Mesendoderm (in vitro differentiated cells): ENCODE measurements around the gene RAB11A.

Source experiments
- DNase-seq: peaks from one replicate; pipeline ENCODE4 v3.0.0; 2013
- H2AK5ac ChIP-seq: 2 replicates; pipeline ENCODE4 v1.6.1; 2013; ENCODE audit warnings: low read length, inconsistent platforms
- H2BK120ac ChIP-seq: 2 replicates; pipeline ENCODE4 v1.6.1; 2013; ENCODE audit warnings: low read depth, mild to moderate bottlenecking, low read length, moderate library complexity, mixed read lengths
- H2BK15ac ChIP-seq: replicated peaks from 2 replicates; pipeline ENCODE4 v1.6.1; 2013; ENCODE audit warnings: low read depth, mild to moderate bottlenecking, moderate library complexity
- H2BK5ac ChIP-seq: 2 replicates; pipeline ENCODE4 v1.6.1; 2013; ENCODE audit warnings: low read length, inconsistent platforms
- H3K18ac ChIP-seq: 2 replicates; pipeline ENCODE4 v1.6.1; 2013; ENCODE audit warnings: mild to moderate bottlenecking, low read length, mixed read lengths
- H3K23ac ChIP-seq: one replicate; pipeline ENCODE4 v1.6.1; 2013; ENCODE audit warnings: low read length
- H3K27ac ChIP-seq: 2 replicates; pipeline ENCODE4 v1.5.1; 2013; ENCODE audit warnings: low read depth, mild to moderate bottlenecking, inconsistent platforms, low read length, moderate library complexity
- H3K27me3 ChIP-seq: 2 replicates; pipeline ENCODE4 v1.6.1; 2013; ENCODE audit warnings: low read length, control low read depth, mild to moderate bottlenecking, inconsistent platforms; ENCODE audit not compliant: insufficient read depth, poor library complexity
- H3K36me3 ChIP-seq: 2 replicates; pipeline ENCODE4 v1.6.1; 2013; ENCODE audit warnings: low read length, inconsistent platforms; ENCODE audit not compliant: control insufficient read depth, insufficient read depth
- H3K4ac ChIP-seq: one replicate; pipeline ENCODE4 v1.6.1; 2013; ENCODE audit warnings: low read depth, mild to moderate bottlenecking, low read length, moderate library complexity
- H3K4me1 ChIP-seq: 2 replicates; pipeline ENCODE4 v1.6.1; 2013; ENCODE audit warnings: low read depth, low read length, inconsistent platforms; ENCODE audit not compliant: control insufficient read depth
- H3K4me2 ChIP-seq: 2 replicates; pipeline ENCODE4 v1.6.1; 2013; ENCODE audit warnings: low read length
- H3K4me3 ChIP-seq: 2 replicates; pipeline ENCODE4 v1.5.1; 2013; ENCODE audit warnings: mild to moderate bottlenecking, low read length
- H3K56ac ChIP-seq: one replicate; pipeline ENCODE4 v1.6.1; 2013; ENCODE audit warnings: low read length
- H3K79me1 ChIP-seq: 2 replicates; pipeline ENCODE4 v1.6.1; 2013; ENCODE audit warnings: low read length, inconsistent platforms
- H3K79me2 ChIP-seq: 2 replicates; pipeline ENCODE4 v1.6.1; 2013; ENCODE audit warnings: mild to moderate bottlenecking, low read length; ENCODE audit not compliant: control insufficient read depth, insufficient read depth
- H3K9ac ChIP-seq: 2 replicates; pipeline ENCODE4 v1.6.1; 2013; ENCODE audit warnings: low read length, inconsistent platforms
- H4K5ac ChIP-seq: one replicate; pipeline ENCODE4 v1.6.1; 2013; ENCODE audit warnings: low read length
- H4K8ac ChIP-seq: one replicate; pipeline ENCODE4 v1.6.1; 2013; ENCODE audit warnings: low read depth, mild to moderate bottlenecking, control low read depth, low read length, moderate library complexity
- WGBS: extraction: QIAGEN DNeasy Blood & Tissue Kit; methylation state at CpG from one replicate; pipeline ENCODE4 v1.1.7; 2013; ENCODE audit warnings: low lambda C conversion rate, missing lambda C conversion rate; ENCODE audit not compliant: insufficient coverage; ENCODE audit errors: extremely low coverage; 5-methylcytosine and 5-hydroxymethylcytosine counted together

Gene RAB11A

DNA sequence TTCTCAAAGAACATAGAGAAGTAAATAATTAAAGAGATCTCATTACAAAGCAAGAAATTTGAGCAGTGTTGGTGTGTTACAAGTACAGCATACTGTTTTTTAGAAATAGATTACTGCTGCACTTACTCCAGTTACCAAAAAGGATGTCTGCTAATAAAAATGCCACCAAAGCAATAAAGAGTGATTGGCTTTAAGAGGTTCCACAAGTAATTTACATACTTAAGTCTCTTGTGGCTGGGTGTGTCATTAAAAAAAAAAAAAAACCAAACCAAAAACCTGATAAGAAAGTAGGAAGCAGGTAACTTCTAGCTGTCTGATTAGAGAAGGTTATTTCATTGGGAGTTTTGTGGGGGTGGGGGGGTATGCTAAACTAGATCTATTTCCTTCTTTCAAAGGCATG, 15.2 kb downstream of the RAB11A start:
- DNase-seq: no peak
- Histone ChIP-seq H3K79me1 (peaks cover 5% of the 10 kb centered on the region), H3K4me3 (no peak overlapping the region), H3K27me3 (no peaks in the 10 kb centered on the region), H3K56ac (no peak overlapping the region), H2AK5ac (no peak overlapping the region), H2BK15ac (no peak overlapping the region), H2BK120ac (no peak overlapping the region), H3K9ac (no peak overlapping the region), H2BK5ac (no peak overlapping the region), H3K27ac (no peak overlapping the region), H3K4ac (no peak overlapping the region), H3K36me3 (no peaks in the 10 kb centered on the region), H3K23ac (no peak overlapping the region), H4K5ac (no peak overlapping the region), H3K79me2 (no peaks in the 10 kb centered on the region), H4K8ac (no peak overlapping the region), H3K4me1 (no peaks in the 10 kb centered on the region), H3K4me2 (no peak overlapping the region), H3K18ac (no peak overlapping the region)

- Histone ChIP-seq H2BK5ac (no peak overlapping the region), H3K18ac (no peak overlapping the region), H3K27ac (no peak overlapping the region), H3K36me3 (no peaks in the 10 kb centered on the region), H4K5ac (no peak overlapping the region), H3K79me1 (peaks cover 5% of the 10 kb centered on the region), H2BK120ac (no peak overlapping the region), H3K79me2 (no peaks in the 10 kb centered on the region), H3K27me3 (no peaks in the 10 kb centered on the region), H3K4me1 (no peaks in the 10 kb centered on the region), H3K4ac (no peak overlapping the region), H3K4me3 (no peak overlapping the region), H2AK5ac (no peak overlapping the region), H3K56ac (no peak overlapping the region), H3K4me2 (no peak overlapping the region), H4K8ac (no peak overlapping the region), H3K23ac (no peak overlapping the region), H3K9ac (no peak overlapping the region), H2BK15ac (no peak overlapping the region)
- no CpG with 5 or more reads among the region's 4 CpGs for WGBS
- DNase-seq: no peak
These were observed 16.5 kb downstream of the RAB11A start for GRCh38 chr15:65885668-65886218.

DNA sequence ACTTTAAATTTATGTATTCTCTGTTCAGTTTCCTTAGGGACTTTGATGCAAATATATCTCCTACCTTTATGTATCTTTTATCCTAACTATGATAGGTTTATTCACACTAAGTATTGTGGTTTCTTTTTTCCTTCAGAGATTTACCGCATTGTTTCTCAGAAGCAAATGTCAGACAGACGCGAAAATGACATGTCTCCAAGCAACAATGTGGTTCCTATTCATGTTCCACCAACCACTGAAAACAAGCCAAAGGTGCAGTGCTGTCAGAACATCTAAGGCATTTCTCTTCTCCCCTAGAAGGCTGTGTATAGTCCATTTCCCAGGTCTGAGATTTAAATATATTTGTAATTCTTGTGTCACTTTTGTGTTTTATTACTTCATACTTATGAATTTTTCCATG, 18.3 kb downstream of the RAB11A start:
- Histone ChIP-seq H2BK120ac (no peak overlapping the region), H4K8ac (no peak overlapping the region), H3K4ac (no peak overlapping the region), H3K27ac (no peak overlapping the region), H3K18ac (no peak overlapping the region), H3K4me3 (no peak overlapping the region), H2BK15ac (no peak overlapping the region), H2AK5ac (no peak overlapping the region), H3K27me3 (no peaks in the 10 kb centered on the region), H3K79me1 (peaks cover 5% of the 10 kb centered on the region), H4K5ac (no peak overlapping the region), H3K79me2 (no peaks in the 10 kb centered on the region), H3K4me2 (no peak overlapping the region), H3K23ac (no peak overlapping the region), H3K4me1 (no peaks in the 10 kb centered on the region), H3K36me3 (no peaks in the 10 kb centered on the region), H3K9ac (no peak overlapping the region), H3K56ac (no peak overlapping the region), H2BK5ac (no peak overlapping the region)
- no CpG with 5 or more reads among the region's 3 CpGs for WGBS
- no peak for DNase-seq

GRCh38 chr15:65888981-65889380, 19.7 kb downstream of the RAB11A start:
- Histone ChIP-seq H4K8ac (no peak overlapping the region), H3K27ac (no peak overlapping the region), H3K79me2 (no peaks in the 10 kb centered on the region), H3K4ac (no peak overlapping the region), H2BK120ac (no peak overlapping the region), H3K79me1 (peaks cover 5% of the 10 kb centered on the region), H3K9ac (no peak overlapping the region), H2AK5ac (no peak overlapping the region), H4K5ac (no peak overlapping the region), H2BK5ac (no peak overlapping the region), H2BK15ac (no peak overlapping the region), H3K4me3 (no peak overlapping the region), H3K27me3 (no peaks in the 10 kb centered on the region), H3K4me1 (no peaks in the 10 kb centered on the region), H3K18ac (no peak overlapping the region), H3K36me3 (no peaks in the 10 kb centered on the region), H3K4me2 (no peak overlapping the region), H3K23ac (no peak overlapping the region), H3K56ac (no peak overlapping the region)
- no CpG with 5 or more reads among the region's 3 CpGs for WGBS
- no peak for DNase-seq

DNA sequence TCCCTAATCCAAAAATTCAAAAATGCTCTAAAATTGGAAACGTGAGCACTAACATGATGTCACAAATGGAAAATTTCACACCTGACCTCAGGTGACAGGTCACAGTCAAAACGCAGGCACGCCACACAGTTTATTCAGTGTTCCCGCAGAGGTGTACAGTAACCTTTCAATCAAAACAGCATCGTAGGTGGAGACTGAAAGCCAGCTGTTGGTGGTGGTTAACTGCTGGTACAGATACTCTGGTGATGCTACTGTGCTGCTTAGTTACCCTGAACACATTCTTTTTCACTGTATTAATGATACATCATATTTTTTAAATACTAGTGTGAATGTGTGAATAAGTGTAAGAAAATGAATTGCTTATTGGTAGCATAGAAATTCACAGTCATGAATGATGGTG, 23.8 kb downstream of the RAB11A start:
- H3K79me2 ChIP-seq: no peaks in the 10 kb centered on the region
- no peak overlapping the region for H3K4me3 ChIP-seq

DNA sequence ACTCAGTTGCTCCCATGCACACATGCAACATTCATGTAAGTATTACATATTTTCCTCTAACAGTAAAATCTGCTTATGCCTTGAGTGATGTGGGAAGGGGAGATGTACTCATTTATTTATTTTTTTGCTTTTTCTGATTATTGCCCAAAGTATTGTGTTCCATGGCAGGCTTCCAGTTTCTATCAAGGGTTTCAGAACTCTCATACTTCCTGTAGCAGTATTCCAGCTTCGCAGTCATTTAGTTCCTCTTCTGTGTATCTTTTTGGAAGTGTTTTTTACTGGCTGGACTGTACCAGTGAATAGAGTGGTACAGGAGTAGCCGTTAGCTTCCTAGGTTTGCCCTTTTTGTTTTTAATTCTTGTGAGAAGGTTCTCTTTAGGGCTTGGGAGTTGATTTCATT, 26.9 kb downstream of the RAB11A start:
- Histone ChIP-seq H3K36me3 (peaks cover 2% of the 10 kb centered on the region), H3K18ac (no peak overlapping the region), H3K56ac (no peak overlapping the region)

More for the DNA sequence above, 23.8 kb downstream of the RAB11A start:
- H3K4me2 ChIP-seq: no peak overlapping the region
- H3K4me1 ChIP-seq: no peaks in the 10 kb centered on the region
- H2BK15ac ChIP-seq: no peak overlapping the region
- H3K79me1 ChIP-seq: peaks cover 3% of the 10 kb centered on the region
- no peaks in the 10 kb centered on the region for H3K27me3 ChIP-seq
- no peak overlapping the region for H3K4ac ChIP-seq
- H3K9ac ChIP-seq: no peak overlapping the region
- no peak overlapping the region for H2AK5ac ChIP-seq
- WGBS: no CpG with 5 or more reads among the region's 5 CpGs
- H4K8ac ChIP-seq: no peak overlapping the region
- DNase-seq: no peak
- H4K5ac ChIP-seq: no peak overlapping the region
- H3K27ac ChIP-seq: no peak overlapping the region
- H2BK5ac ChIP-seq: no peak overlapping the region
- H3K56ac ChIP-seq: no peak overlapping the region
- no peak overlapping the region for H3K18ac ChIP-seq
- no peak overlapping the region for H3K23ac ChIP-seq
- no peak overlapping the region for H2BK120ac ChIP-seq
- H3K36me3 ChIP-seq: peaks cover 2% of the 10 kb centered on the region

More for the DNA sequence above, 26.9 kb downstream of the RAB11A start:
- Histone ChIP-seq H3K79me1 (peaks cover 2% of the 10 kb centered on the region), H4K8ac (no peak overlapping the region), H3K27me3 (no peaks in the 10 kb centered on the region), H3K4me1 (no peaks in the 10 kb centered on the region), H4K5ac (no peak overlapping the region), H2BK120ac (no peak overlapping the region), H3K4me2 (no peak overlapping the region), H3K23ac (no peak overlapping the region), H3K4me3 (no peak overlapping the region), H2AK5ac (no peak overlapping the region), H3K9ac (no peak overlapping the region), H3K79me2 (no peaks in the 10 kb centered on the region), H3K4ac (no peak overlapping the region), H2BK5ac (no peak overlapping the region), H2BK15ac (no peak overlapping the region), H3K27ac (no peak overlapping the region)
- no CpG with 5 or more reads among the region's 2 CpGs for WGBS
- DNase-seq: no peak
